ENCODE measurements around the gene SAMD8. TPM values are rescaled to one million over a fixed set of nuclear protein-coding genes. Genes with fewer than 3 reads are reported as not detected.
A peak's percentile ranks its signal among the peaks of the same experiment; 100 is the strongest.
"Not testable (repeated sequence)": the region's sequence is repeated elsewhere in the genome, so short reads cannot be mapped to it uniquely, and the experiment has no call there.

The SAMD8 gene
- total RNA-seq, 2 donors from 2014 or later: 8.9 to 21.5 TPM

DNA sequence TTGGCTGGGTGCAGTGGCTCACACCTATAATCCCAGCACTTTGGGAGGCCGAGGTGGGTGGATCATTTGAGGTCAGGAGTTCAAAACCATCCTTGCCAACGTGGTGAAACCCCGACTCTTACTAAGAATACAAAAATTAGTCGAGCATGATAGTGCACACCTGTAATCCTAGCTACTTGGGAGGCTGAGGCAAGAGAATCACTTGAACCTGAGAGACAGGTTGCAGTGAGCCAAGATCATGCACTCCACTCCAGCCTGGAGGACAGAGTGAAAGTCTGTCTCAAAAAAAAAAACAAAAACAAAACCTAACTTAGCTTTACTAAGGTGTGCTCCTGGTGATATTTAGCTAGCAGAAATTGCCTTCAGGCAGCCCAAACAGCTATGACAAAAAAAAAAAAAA, 74.9 kb downstream of the SAMD8 start:
- intact Hi-C loops (cut with DNase I): no loop called here
- TF ChIP-seq, protein P1, sequence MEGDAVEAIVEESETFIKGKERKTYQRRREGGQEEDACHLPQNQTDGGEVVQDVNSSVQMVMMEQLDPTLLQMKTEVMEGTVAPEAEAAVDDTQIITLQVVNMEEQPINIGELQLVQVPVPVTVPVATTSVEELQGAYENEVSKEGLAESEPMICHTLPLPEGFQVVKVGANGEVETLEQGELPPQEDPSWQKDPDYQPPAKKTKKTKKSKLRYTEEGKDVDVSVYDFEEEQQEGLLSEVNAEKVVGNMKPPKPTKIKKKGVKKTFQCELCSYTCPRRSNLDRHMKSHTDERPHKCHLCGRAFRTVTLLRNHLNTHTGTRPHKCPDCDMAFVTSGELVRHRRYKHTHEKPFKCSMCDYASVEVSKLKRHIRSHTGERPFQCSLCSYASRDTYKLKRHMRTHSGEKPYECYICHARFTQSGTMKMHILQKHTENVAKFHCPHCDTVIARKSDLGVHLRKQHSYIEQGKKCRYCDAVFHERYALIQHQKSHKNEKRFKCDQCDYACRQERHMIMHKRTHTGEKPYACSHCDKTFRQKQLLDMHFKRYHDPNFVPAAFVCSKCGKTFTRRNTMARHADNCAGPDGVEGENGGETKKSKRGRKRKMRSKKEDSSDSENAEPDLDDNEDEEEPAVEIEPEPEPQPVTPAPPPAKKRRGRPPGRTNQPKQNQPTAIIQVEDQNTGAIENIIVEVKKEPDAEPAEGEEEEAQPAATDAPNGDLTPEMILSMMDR (IDR thresholded peaks at IDR 0.05): no peak
- H3K9me3 ChIP-seq: no peaks in the 10 kb centered on the region
- H3K27me3 ChIP-seq: no peaks in the 10 kb centered on the region
- no peak overlapping the region for H3K27ac ChIP-seq
- no peak overlapping the region for H3K9ac ChIP-seq (ENCODE audit: low read depth in 2 of 2, low read length in 2 of 2)
- no peaks in the 10 kb centered on the region for H3K36me3 ChIP-seq
- no peak for DNase-seq
- peaks cover 4% of the 10 kb centered on the region for H3K4me1 ChIP-seq
- no peak overlapping the region for H3K4me3 ChIP-seq

DNA sequence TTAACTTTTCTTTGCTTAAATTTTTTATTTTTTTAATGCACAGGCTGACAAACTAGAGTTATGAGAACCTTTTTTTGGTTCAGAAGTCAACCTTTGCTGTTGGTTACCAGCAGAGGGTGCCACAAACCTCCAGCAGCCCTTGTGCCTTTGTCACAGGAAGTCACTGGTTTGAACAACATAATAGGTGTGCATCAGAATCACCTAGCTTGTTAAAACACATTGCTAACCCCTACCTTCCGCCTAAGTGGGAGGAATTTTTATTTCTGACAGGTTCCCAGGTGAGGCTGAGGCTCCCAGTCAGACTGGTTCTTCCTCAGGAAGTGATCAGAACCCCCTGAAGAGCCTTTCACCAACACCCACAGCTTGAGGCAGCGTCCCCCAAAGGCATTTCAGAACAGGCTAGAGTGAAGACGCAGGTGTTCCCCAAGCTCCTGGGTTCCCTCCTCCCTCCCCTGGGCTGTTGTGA, 76.5 kb downstream of the SAMD8 start:
- peak overlapping the region in 1 of 2 donors; percentile 46 for H3K9ac ChIP-seq (ENCODE audit: low read depth in 2 of 2, low read length in 2 of 2)
- peaks cover 10% of the 10 kb centered on the region for H3K4me1 ChIP-seq
- intact Hi-C loops (cut with DNase I): loop anchor here (2.0 kb wide), 1 partner anchor 43 kb away; no protein-coding TSS in a partner anchor
- no peak overlapping the region for H3K4me3 ChIP-seq
- no peaks in the 10 kb centered on the region for H3K36me3 ChIP-seq
- TF ChIP-seq, protein P1 (IDR thresholded peaks at IDR 0.05): peak; percentile 68
- no peaks in the 10 kb centered on the region for H3K9me3 ChIP-seq
- H3K27me3 ChIP-seq: no peaks in the 10 kb centered on the region
- DNase-seq: peak; percentile 64
- peak overlapping the region; percentile 26 for H3K27ac ChIP-seq

DNA sequence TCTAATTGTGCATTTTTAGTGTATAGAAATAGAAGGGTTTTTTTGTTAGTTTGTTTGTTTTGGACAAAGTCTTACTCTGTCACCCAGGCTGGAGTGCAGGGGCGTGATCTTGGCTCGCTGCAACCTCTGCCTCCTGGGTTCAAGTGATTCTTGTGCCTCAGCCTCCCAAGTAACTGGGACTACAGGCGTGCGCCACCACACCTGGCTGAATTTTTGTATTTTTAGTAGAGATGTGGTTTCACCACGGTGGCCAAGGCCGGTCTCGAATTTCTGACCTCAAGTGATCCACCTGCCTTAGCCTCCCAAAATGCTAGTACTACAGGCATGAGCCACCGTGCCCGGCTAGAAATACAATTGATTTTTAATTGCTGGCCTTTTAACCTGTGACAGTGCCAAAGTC, 77.1 kb downstream of the SAMD8 start:
- peak overlapping the region; percentile 26 for H3K27ac ChIP-seq
- not testable (repeated sequence) for H3K36me3 ChIP-seq, DNase-seq, H3K27me3 ChIP-seq, H3K9me3 ChIP-seq, H3K4me3 ChIP-seq
- peak overlapping the region in 1 of 2 donors; percentile 46 for H3K9ac ChIP-seq (ENCODE audit: low read depth in 2 of 2, low read length in 2 of 2)
- intact Hi-C loops (cut with DNase I): loop anchor here (2.0 kb wide), 1 partner anchor 42 kb away; no protein-coding TSS in a partner anchor
- peaks cover 12% of the 10 kb centered on the region for H3K4me1 ChIP-seq

DNA sequence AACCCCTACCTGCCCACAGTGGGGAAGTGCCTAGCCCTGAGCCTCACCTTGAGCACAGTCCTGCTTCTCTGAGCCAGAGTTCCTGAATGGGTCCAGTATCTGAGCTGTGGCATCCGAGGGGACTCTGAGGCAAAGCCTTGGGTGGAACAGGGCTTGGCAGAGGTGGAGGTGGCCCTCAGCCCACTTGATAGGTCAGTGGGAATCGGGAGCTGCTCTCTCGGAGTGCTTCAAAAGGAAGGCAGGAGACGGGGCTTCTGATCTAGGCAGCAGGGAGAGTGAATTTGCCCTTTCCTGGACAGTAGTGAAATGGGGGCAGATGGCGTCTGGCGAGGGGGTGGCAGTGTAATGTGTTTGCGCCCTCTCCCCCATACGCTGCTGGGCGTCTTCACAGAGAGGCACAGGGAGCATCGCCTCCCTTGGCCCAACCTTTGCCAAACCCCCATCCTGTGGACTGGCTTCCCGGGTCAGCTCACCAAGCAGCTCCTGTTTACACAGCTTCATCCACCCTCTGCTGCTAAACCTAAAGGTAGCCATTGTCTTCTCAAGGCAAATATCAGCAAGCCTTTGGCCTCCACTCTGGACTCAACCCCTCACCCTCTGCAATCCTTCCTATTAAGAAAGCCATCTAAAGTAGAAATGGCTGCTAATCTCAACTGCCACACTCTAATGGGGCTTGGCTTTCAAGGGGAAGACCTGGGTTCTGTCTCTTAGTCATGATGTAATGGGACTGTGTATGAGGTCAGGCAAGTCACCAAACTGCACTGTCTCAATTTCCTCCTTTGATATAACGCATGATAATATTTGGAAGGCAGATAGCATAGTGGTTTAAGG, 78.0 kb downstream of the SAMD8 start:
- Histone ChIP-seq H3K4me3 (no peak overlapping the region), H3K9me3 (no peaks in the 10 kb centered on the region), H3K9ac (ENCODE audit: low read depth in 2 of 2, low read length in 2 of 2) (no peak overlapping the region), H3K36me3 (no peaks in the 10 kb centered on the region), H3K4me1 (peaks cover 12% of the 10 kb centered on the region), H3K27me3 (no peaks in the 10 kb centered on the region), H3K27ac (no peak overlapping the region)
- DNase-seq: no peak
- intact Hi-C loops (cut with DNase I): loop anchor here (2.0 kb wide), 1 partner anchor 41 kb away; no protein-coding TSS in a partner anchor
- TF ChIP-seq, protein P1 (IDR thresholded peaks at IDR 0.05): no peak

DNA sequence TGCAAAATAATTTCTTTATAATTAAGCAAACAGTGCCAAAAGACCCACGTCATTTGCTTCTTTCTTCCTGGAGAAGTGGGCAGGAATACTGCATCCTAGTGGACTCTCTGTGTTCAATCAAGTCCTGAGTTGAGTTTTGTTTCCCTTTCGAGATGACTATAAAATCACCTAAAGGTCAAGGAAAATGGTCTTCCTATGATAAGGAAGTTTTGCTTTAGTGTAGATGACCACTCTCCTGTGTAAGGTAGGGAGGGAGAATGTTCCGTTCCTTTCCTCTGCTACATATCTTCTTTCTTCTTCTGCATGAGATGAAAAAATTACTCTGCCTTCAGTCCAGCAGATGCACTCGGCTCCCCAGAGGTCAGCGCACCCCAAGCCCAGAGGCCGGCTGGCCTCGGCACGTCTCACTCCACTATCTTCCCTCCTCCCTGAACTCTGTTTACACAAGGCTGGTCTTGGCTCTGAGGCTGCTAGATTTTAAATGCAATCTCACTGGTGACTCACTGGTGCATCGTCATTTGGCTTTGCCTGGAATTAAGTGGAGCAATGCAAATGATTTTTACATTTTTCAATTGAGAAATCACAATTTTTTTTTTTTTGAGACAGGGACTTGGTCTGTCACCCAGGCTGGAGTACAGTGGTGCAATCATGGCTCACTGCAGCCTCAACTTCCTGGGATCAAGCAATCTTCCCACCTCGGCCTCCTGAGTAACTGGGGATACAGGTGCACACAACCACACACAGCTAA, 80.5 kb downstream of the SAMD8 start:
- Histone ChIP-seq H3K4me3 (no peak overlapping the region), H3K9me3 (no peaks in the 10 kb centered on the region), H3K4me1 (peaks cover 12% of the 10 kb centered on the region), H3K27ac (peak overlapping the region; percentile 79), H3K36me3 (no peaks in the 10 kb centered on the region), H3K27me3 (no peaks in the 10 kb centered on the region), H3K9ac (ENCODE audit: low read depth in 2 of 2, low read length in 2 of 2) (no peak overlapping the region)
- intact Hi-C loops (cut with DNase I): no loop called here
- TF ChIP-seq, protein P1 (IDR thresholded peaks at IDR 0.05): no peak
- peak; percentile 77 for DNase-seq

DNA sequence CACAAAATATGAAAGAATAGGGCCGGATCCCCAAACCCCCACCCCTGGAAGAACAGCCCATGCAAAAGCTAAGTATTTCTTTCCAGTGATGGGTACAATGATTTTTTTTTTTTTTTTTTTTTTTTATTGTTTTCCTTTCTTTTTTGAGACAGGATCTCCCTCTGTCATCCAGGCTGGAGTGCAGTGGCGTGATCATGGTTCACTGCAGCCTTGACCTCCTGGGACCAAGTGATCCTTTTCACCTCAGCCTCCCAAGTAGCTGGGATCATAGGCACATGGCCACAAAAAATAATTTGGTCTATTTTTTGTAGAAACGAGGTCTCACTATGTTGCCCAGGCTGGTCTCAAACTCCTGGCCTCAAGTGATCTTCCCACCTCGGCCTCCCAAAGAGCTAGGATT, 83.2 kb downstream of the SAMD8 start:
- H3K9ac ChIP-seq (ENCODE audit: low read depth in 2 of 2, low read length in 2 of 2); H3K4me1 ChIP-seq; DNase-seq; intact Hi-C loops (cut with DNase I); H3K9me3 ChIP-seq; H3K36me3 ChIP-seq; H3K4me3 ChIP-seq; H3K27me3 ChIP-seq: not testable (repeated sequence)
- peak overlapping the region; percentile 45 for H3K27ac ChIP-seq

Data from colonic mucosa (tissue), 4 donors.